Nucleus accumbens (tissue), 56 donors: ENCODE measurements around the gene TBC1D1.
A peak's percentile ranks its signal among the peaks of the same experiment; 100 is the strongest.

Source experiments
- DNase-seq, 56 donors: peaks; one replicate each; lab custom pipeline; 2025; lab: John Stamatoyannopoulos, UW

Gene TBC1D1, protein sequence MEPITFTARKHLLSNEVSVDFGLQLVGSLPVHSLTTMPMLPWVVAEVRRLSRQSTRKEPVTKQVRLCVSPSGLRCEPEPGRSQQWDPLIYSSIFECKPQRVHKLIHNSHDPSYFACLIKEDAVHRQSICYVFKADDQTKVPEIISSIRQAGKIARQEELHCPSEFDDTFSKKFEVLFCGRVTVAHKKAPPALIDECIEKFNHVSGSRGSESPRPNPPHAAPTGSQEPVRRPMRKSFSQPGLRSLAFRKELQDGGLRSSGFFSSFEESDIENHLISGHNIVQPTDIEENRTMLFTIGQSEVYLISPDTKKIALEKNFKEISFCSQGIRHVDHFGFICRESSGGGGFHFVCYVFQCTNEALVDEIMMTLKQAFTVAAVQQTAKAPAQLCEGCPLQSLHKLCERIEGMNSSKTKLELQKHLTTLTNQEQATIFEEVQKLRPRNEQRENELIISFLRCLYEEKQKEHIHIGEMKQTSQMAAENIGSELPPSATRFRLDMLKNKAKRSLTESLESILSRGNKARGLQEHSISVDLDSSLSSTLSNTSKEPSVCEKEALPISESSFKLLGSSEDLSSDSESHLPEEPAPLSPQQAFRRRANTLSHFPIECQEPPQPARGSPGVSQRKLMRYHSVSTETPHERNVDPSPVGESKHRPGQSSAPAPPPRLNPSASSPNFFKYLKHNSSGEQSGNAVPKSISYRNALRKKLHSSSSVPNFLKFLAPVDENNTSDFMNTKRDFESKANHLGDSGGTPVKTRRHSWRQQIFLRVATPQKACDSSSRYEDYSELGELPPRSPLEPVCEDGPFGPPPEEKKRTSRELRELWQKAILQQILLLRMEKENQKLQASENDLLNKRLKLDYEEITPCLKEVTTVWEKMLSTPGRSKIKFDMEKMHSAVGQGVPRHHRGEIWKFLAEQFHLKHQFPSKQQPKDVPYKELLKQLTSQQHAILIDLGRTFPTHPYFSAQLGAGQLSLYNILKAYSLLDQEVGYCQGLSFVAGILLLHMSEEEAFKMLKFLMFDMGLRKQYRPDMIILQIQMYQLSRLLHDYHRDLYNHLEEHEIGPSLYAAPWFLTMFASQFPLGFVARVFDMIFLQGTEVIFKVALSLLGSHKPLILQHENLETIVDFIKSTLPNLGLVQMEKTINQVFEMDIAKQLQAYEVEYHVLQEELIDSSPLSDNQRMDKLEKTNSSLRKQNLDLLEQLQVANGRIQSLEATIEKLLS (N-terminal part only)

DNA sequence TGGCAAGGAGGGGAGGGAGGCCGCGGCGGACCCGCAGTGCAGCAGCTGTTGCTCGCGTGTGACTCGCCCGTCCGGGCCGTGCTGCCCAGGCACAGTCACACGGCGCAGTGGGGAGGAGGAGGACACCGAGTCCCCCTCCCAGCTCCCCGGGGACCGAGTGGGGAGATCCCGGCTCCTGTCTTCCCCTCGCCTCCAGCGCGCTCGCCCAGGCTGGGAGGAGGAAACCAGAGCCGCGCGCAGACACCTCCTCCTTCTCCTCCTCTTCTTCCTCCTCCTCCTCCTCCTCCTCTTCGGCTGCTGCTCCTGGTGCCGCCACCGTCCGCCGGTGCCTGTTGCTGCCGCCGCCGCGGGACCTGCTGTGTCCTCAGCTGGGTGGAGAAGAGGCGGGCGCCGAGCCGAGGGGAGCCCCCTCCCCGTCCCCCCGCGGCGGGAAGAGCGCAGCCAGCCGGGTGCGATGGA, at the start of gene TBC1D1:
Gene TBC1D1 (plus strand): TSS at position 284 of the 459 bp plus-strand sequence. CDS start 11,012 bp downstream, outside the sequence.
- DNase-seq, result peak in 36 of 56 donors; percentile 7 to 65 (median 46)

DNA sequence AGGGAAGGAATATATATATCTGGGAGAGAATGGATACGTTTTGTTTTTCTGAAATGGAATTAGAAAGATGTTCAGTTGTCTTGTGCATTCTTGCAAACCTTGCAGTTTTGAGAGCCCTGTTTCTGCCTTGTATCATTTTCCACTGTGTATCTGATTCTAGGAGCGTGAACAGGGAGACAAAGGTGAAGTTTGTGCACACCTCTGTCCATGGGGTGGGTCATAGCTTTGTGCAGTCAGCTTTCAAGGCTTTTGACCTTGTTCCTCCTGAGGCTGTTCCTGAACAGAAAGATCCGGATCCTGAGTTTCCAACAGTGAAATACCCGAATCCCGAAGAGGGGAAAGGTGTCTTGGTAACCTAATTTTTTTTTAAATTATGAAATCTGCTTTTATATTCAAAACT, 46.7 kb upstream of the TBC1D1 start:
- DNase-seq, result no peak

DNA sequence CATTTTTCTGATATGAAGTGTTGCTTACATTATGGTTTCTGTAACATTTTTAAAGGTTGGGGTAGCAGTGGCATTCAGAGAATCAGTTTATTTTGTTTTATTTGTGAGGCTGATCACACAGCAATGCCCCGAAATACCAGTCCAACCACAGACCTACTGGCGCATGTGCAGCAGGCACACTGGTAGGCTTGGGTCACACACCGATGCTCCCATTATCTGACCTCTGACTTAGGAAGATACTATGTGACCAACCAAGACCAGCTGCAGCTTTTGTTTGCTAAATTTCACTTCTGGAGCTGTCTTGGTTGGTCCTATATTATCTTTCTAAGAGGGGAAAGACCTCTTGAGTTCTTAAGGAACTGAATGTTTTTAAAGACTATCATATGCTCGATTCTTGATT, 45.7 kb upstream of the TBC1D1 start:
- no peak for DNase-seq

DNA sequence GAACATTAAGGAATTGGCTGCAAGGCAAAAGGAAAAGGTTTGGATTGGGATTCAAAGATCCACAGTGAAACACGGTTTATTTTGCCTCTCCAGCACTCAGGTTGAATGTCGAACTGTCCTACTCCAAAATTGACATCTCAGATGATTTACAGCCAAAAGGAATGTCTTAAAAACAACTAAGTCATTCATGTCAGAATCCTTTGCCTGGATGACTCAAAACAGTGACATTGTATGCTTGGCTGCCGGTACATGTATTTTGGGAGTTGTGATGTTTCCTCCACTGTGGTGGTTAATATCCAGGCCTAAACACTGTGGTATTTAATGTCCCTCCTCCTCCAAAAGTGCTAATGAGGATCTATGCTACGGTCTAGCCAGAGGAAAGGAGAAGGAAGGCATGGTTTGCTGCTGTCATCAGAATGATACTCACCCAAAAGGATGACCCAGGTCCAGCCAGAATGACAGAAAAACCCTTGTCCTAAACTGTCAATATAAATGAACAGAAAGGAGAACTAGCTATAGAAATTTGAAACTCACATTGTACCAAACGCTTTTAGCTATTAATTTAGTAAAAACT, 43.5 kb upstream of the TBC1D1 start:
- DNase-seq, result no peak

- no peak for DNase-seq
Observed at GRCh38 chr4:37852376-37852775, 38.5 kb upstream of the TBC1D1 start.

GRCh38 chr4:37858112-37858511, 32.8 kb upstream of the TBC1D1 start:
- no peak for DNase-seq

DNA sequence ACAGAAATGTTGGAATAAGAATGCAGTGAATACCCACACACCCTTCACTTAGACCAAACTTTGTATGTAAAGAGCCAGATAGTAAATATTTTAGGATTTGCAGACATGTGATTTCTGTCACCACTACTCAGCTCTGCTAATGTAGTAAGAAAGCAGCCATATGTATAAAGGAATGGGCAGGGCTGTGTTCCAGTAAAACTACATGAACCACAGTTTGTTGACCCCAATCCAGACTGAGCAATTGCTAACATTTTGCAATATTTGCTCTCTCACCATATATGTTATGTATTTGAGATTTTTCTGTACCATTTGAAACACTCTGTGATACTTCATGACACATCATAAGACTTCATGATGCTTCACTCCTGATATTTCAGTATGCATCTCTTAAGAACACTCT, 32.0 kb upstream of the TBC1D1 start:
- DNase-seq, result no peak

DNA sequence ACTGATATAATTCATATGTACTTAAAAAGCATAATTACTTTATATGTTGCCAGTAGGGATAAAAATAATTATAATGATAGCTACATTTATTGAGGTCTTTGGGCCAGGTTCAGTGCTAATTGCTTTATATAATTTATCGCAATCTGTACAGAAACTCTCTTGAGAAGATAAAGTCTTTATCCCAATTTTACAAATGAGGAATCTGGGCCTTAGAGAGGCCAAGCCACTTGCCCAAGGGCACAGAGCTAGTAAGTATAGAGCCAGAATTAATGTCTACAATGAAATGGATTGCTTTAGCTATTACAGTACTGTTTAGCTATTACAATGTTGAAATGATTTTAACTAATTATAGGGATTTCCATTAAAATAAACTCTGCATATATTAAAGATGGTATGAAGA, 30.6 kb upstream of the TBC1D1 start:
- no peak for DNase-seq

DNA sequence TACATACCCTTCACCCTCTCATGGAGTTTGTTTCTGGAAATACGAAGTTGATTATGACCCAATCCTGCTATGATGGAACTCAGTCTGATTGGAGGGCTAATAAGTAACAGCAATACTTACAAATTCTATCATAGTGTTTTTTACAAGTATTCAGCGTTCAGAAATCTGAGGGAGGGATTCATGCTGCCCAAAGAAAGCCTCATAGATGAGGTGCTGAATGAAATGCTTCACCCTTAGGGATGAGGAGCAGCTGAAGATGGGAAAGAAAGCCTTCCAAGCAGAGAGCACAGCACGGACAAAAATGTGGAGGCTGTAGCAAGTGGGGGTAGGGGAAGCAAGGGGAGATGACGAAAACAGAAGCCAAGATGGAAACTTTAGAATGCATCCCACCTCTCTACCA, 27.9 kb upstream of the TBC1D1 start:
- DNase-seq, result no peak

GRCh38 chr4:37864786-37865185, 26.1 kb upstream of the TBC1D1 start:
- DNase-seq, result peak in 5 of 56 donors; percentile 3 to 20 (median 14)

GRCh38 chr4:37865450-37865849, 25.4 kb upstream of the TBC1D1 start:
- DNase-seq, result no peak

DNA sequence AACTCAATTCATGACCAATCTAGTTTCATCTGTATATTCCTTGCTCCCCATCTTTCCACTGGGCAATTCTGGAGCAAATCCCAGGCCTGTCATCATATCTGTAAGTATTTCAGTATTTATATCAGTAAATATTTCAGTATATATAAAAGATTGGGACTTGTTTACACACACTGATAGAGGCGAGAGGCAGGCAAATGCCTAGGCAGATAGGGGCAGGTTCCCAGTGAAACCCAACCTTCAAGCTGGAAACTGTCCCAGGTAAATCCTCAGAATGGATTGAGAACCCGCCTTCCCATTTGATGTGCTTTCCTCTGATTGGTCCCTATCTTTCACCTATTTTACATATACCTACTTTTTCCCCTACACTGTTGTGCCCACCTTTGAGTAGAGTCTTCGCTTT, 23.8 kb upstream of the TBC1D1 start:
- DNase-seq, result no peak

DNA sequence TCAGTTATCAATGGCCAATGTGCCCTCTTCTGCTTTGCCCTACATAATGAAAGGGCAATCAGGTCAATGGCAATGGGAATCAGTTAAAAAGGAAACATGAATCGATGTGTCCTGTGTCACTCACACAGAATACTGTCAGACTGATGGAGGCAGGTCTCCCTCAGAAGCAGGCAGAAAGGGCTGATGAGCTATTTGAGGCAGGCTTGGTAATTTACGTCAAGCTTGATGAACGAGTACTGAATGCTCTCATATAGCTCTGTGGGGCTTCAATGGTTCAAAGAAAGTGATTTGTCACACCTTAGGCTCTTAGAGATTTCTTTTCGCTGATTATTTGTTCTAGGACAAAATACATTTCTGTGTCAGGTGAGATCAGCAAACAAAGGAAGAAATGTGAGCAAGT, 22.6 kb upstream of the TBC1D1 start:
- no peak for DNase-seq

DNA sequence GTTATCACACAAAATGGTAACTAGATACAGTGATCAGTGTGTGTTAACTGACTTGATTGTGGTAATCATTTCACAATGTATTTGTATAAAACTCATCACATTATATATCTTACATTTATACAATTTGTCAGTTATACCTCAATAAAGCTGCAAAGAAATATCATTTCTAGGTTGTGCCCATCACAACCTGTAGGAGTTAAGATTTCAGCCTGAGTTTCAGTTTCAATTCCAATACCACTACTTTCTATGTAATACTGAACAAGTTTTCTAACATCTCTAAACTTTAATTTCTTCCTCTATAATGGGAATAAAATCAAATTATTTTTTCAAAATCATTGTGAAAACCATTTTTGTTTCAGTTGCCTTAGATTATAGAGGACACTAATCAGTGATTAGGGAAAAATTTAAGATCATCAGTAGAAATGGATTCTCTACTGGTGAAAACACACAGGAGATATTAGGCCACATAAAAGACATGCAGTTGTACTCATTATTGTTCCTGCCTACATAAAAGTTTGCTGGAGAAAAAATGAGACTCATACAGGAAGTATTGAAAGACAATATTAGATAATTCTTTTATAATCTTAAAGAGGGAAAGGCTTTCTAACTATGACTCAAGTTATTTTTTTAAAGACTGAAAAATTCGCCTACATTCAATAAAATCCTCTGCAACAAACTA, 18.4 kb upstream of the TBC1D1 start:
- no peak for DNase-seq

- DNase-seq, result no peak
Observed at GRCh38 chr4:37873386-37873785, 17.5 kb upstream of the TBC1D1 start.

GRCh38 chr4:37876156-37876555, 14.7 kb upstream of the TBC1D1 start:
- DNase-seq, result no peak

DNA sequence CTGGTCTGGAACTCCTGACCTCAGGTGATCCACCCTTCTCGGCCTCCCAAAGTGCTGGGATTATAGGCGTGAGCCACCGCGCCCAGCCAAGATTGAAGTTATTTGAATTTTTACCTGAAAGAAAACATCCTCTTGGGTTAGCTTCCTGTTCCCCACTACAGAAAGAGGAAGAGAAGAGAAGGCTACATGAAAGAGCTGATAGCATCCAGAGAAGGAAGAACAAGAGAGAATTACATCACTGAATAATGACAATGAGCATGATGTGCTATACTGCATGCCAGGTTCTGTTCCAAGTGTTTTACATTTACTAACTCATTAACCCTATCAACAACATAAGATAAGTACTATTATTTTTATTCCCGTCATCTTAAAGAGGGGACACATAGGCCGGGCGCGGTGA, 11.5 kb upstream of the TBC1D1 start:
- no peak for DNase-seq

GRCh38 chr4:37881811-37882210, 9.1 kb upstream of the TBC1D1 start:
- DNase-seq, result no peak

GRCh38 chr4:37882665-37883296, 8.1 kb upstream of the TBC1D1 start:
- no peak for DNase-seq
